Kidney (tissue), 14 donors: ENCODE measurements around the gene PIERCE2. TPM values are rescaled to one million over a fixed set of nuclear protein-coding genes. Genes with fewer than 3 reads are reported as not detected.
"Not testable (repeated sequence)": the region's sequence is repeated elsewhere in the genome, so short reads cannot be mapped to it uniquely, and the experiment has no call there.

Experiments
- DNase-seq, 5 donors: peaks; one replicate each; pipeline ENCODE4 v3.0.0-alpha.2; 2013 to 2020
- FAIRE-seq: peaks from 2 replicates; lab custom pipeline; 2012; peaks lifted over from hg19 to GRCh38; lab: Jason Lieb, UNC
- H3K27ac ChIP-seq, 2 donors: one replicate each; pipeline ENCODE4 v1.7.0; 2013; ENCODE audit warnings: low read depth in 2 of 2, low read length in 2 of 2, inconsistent platforms in 1 of 2
- H3K27me3 ChIP-seq: one replicate; pipeline ENCODE4 v1.7.1; 2013; ENCODE audit warnings: low read length, inconsistent platforms; ENCODE audit not compliant: control insufficient read depth, insufficient read depth
- H3K36me3 ChIP-seq, 3 donors: one replicate each; pipeline versions ENCODE4 v1.7.0 to v1.7.1; 2013; ENCODE audit warnings: low read length in 3 of 3, control low read depth in 1 of 3, inconsistent platforms in 1 of 3; ENCODE audit not compliant: insufficient read depth in 3 of 3, control insufficient read depth in 2 of 3
- H3K4me1 ChIP-seq, 3 donors: one replicate each; pipeline versions ENCODE4 v1.7.0 to v1.7.1; 2013; ENCODE audit warnings: low read length in 3 of 3, inconsistent platforms in 1 of 3, low read depth in 1 of 3; ENCODE audit not compliant: control insufficient read depth in 2 of 3, insufficient read depth in 2 of 3
- H3K4me3 ChIP-seq, 3 donors: one replicate each; pipeline versions ENCODE4 v1.7.0 to v1.8.1; 2013; ENCODE audit warnings: low read length in 3 of 3, control low read depth in 1 of 3, inconsistent platforms in 1 of 3
- H3K9ac ChIP-seq, 3 donors: one replicate each; pipeline versions ENCODE4 v1.7.0 to v1.7.1; 2013; ENCODE audit warnings: low read length in 3 of 3, control low read depth in 1 of 3, inconsistent platforms in 1 of 3
- H3K9me3 ChIP-seq, 3 donors: one replicate each; pipeline versions ENCODE4 v1.7.0 to v1.7.1; 2013; ENCODE audit warnings: low read length in 3 of 3, control low read depth in 1 of 3, inconsistent platforms in 1 of 3; ENCODE audit not compliant: control insufficient read depth in 2 of 3, insufficient read depth in 1 of 3
- CTCF ChIP-seq: IDR thresholded peaks from 3 replicates; pipeline ENCODE4 v1.5.1; 2012; ENCODE audit warnings: mild to moderate bottlenecking, moderate library complexity, borderline replicate concordance; ENCODE audit not compliant: insufficient read depth; ENCODE audit errors: extremely low read depth
- intact Hi-C: fragments of 100-400 bp; cut with DNase I; formaldehyde crosslinking; loops from one replicate; pipeline ENCODE4 v1.11.1; 2022
- polyA plus RNA-seq: library from polyadenylated mRNA; stranded (reverse); fragments of 350-450 nt; fragmentation: Illumina TruSeq; extraction: RNeasy Lipid Tissue Mini Kit (QIAGEN cat#74804); gene quantifications from one replicate; pipeline ENCODE4 v1.2.3, GENCODE V29; 2014; ENCODE audit warnings: low read depth, low replicate concordance; ENCODE audit not compliant: insufficient read depth
- total RNA-seq: library from RNA; stranded (reverse); fragmentation: NEBNext Ultra II Directional; extraction: Animal tissue kit (Norgen Biotek cat#: 25700); gene quantifications from one replicate; pipeline ENCODE4 v1.2.1, GENCODE V29; 2021
- donor health status: control.
- donor health status: control.
- donor health status: control.
- donor health status: control.
- donor health status: control.
- donor health status: DM: yes; HTN: yes; CAD: no.
- donor health status: Normal renal cell carcinoma (clear cell type).

The PIERCE2 gene
- total and polyA plus RNA-seq, 2 donors from 2014 or later = 2.7 to 9.6 TPM

DNA sequence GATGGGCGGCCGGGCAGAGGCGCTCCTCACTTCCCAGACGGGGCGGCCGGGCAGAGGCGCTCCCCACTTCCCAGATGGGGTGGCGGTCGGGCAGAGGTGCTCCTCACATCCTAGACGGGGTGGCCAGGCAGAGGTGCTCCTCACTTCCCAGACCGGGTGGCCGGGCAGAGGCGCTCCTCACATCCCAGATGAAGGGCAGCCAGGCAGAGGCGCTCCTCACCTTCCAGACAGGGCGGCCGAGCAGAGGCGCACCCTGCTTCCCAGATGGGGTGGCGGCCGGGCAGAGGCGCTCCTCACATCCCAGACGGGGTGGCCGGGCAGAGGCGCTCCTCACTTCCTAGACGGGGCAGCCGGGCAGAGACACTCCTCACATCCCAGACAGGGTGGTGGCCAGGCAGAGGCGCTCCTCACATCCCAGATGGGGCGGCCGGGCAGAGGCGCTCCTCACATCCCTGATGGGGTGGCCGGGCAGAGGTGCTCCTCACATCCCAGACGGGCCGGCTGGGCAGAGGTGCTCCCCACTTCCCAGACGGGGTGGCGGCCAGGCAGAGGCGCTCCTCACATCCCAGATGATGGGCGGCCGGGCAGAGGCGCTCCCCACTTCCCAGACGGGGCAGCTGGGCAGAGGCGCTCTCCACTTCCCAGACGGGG, 38.2 kb downstream of the PIERCE2 start:
- H3K4me3 ChIP-seq, H3K27ac ChIP-seq, intact Hi-C loops, FAIRE-seq, DNase-seq, H3K9ac ChIP-seq, H3K9me3 ChIP-seq, H3K4me1 ChIP-seq, H3K36me3 ChIP-seq, H3K27me3 ChIP-seq: not testable (repeated sequence)

GRCh38 chr15:55447030-55447394, 38.7 kb downstream of the PIERCE2 start:
- intact Hi-C loops = not testable (repeated sequence)

DNA sequence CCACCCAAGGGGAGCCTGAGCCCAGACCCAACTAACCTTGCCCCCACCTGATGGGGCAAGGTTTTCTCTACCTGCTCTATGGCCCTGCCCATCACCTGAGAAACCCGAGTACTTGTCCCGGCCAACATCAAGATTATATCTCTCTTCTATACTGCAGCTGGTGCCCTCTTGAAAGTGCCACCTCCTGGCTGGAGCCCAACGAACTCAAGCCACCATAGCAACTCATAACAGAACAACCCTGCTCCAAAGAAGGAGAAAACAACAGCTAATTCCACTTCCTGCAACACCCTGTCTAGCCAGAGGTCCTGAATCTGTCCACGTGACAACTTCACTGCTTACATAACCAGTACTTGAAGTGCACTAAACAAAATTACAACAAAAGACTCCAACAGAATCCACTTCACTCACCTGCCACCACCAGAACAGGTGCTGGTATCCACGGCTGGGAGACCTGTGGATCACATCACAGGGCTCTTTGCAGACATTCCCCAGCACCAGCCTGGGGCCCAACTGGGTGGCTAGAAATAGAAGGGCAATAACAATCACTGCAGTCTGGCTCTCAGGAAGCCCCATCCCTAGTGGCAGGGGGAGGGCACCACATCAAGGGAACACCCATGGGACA, 49.2 kb downstream of the PIERCE2 start:
- Histone ChIP-seq H3K27ac (no peak overlapping the region), H3K9ac (no peak overlapping the region), H3K4me3 (no peak overlapping the region), H3K4me1 (no peaks in the 10 kb centered on the region), H3K9me3 (no peaks in the 10 kb centered on the region), H3K27me3 (no peaks in the 10 kb centered on the region), H3K36me3 (no peaks in the 10 kb centered on the region)
- intact Hi-C loops = no loop called here
- FAIRE-seq = no peak
- DNase-seq = no peak
- TF ChIP-seq CTCF = no peak

More at GRCh38 chr15:55447030-55447394, 38.7 kb downstream of the PIERCE2 start:
- not testable (repeated sequence) for H3K36me3 ChIP-seq, FAIRE-seq, H3K27me3 ChIP-seq, DNase-seq, H3K9me3 ChIP-seq, H3K4me1 ChIP-seq, H3K27ac ChIP-seq, H3K4me3 ChIP-seq, H3K9ac ChIP-seq

DNA sequence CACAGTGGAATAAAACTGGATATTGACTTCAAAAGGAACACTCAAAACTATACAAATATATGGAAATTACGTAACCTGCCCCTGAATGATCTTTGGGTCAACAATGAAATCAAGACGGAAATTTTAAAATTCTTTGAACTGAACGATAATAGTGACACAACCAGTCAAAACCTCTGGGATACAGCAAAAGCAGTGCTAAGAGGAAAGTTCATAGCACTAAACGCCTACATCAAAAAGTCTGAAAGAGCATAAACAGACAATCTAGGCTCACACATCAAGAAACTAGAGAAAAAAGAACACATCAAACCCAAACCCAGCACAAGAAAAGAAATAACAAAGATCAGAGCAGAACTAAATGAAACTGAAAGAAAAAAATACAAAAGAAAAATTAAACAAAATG, 53.2 kb downstream of the PIERCE2 start:
- Histone ChIP-seq H3K27me3 (no peaks in the 10 kb centered on the region), H3K4me1 (no peaks in the 10 kb centered on the region), H3K4me3 (no peak overlapping the region), H3K27ac (no peak overlapping the region), H3K9me3 (no peaks in the 10 kb centered on the region), H3K36me3 (no peaks in the 10 kb centered on the region), H3K9ac (no peak overlapping the region)
- TF ChIP-seq CTCF = no peak
- DNase-seq (no peak), FAIRE-seq (no peak)
- intact Hi-C loops = no loop called here
